ENCODE measurements around the gene TTLL11.

GRCh38 chr9:121890746-121891145, 202.4 kb downstream of the TTLL11 start:
- TF ChIP-seq POLR2A (IDR thresholded peaks at IDR 0.05) (no peak), CTCF (IDR thresholded peaks at IDR 0.05) (no peak)

Measured in suprapubic skin (tissue), 3 donors.